ENCODE data around the gene PHF5A.

GRCh38 chr22:41512421-41513194 is 44.1 kb upstream of the PHF5A start:
- TF ChIP-seq POLR2A (IDR thresholded peaks at IDR 0.05; ENCODE audit: low read depth, low read length): no peak
- no peak for TF ChIP-seq POLR2AphosphoS5 (IDR thresholded peaks at IDR 0.05; ENCODE audit: low read depth, low read length)

Measured in GM12892 (cell line).